HG02678 (cell line): Measurements from ENCODE around the gene USP31.

Experiments
- ATAC-seq: cut with Tn5 transposase; IDR thresholded peaks from one replicate; pipeline ENCODE4 v1.9.1; 2021; ENCODE audit warnings: mild to moderate bottlenecking, moderate library complexity; ENCODE audit not compliant: unreplicated experiment

Gene USP31

DNA sequence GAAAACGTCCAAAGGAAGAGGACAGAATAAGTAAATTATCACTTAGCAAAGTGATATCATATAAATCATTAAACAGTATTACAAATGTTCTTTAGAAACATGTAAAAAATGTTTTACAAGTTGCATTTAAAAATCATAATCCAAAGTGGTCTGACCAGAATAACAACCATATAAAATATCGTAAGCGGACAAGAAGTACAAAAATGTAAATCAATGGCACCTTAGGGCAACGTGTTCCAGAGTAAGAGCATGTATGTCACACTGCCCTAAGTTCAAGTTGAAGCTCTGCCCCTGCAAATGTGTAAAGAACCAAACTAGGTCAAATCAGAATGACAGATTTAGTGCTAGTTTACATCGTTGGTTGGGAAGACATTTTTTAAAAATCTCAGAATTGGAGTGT lies 11.4 kb downstream of the USP31 start:
- ATAC-seq, result no peak

- ATAC-seq, result no peak
Observed at GRCh38 chr16:23137256-23137655, 12.0 kb downstream of the USP31 start.

DNA sequence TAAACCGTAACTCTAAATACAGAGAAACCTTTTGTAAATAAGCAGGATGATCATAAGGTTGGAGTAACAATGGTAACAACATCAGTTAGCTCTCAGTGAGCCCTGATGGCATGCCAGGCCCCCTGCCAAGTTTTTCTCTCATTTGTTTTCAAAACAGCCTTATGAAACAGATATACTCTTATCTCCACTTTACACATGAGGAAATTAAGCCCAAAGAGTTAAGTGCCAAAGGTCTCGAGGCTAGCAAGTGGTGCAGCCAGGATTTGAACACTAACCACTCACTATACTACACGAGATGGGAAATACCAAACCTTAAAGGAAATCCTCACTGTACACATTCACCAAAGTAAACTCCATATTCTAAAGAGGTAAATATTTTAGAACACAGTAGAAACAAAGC lies 15.0 kb downstream of the USP31 start:
- ATAC-seq, result no peak

- ATAC-seq, result no peak
Observed at GRCh38 chr16:23132775-23133463, 16.3 kb downstream of the USP31 start.

DNA sequence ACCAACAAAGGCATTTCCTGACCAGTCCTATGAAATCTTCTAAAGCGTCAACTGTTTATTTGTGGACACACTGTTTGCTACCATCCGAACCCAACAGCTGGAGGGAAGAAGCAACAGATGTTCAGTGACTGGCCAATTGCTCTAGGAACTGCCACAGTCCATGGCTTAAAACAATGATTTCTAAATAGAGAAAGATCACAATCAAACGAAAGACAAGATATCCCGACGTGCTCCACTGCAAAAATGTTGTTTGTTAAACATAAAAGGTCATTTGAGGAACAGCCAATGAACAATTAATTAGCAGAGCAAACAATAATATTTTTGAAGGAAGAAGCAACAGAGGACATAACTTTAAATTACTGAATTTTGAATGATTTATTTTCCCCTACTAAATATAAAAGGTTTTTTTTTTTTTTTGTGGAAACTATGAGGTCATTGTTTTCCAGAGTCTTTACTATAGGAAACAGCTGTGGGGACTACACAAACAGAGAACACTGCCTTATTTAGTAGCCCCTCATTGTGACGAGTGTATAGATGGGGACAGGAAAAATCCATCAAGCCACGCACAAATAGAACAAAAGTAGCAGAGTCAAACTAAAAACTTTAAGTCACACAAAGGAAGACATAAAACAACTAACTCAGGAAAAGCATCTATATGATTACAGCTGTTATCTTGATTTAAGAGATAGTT lies 17.2 kb downstream of the USP31 start:
- no peak for ATAC-seq

DNA sequence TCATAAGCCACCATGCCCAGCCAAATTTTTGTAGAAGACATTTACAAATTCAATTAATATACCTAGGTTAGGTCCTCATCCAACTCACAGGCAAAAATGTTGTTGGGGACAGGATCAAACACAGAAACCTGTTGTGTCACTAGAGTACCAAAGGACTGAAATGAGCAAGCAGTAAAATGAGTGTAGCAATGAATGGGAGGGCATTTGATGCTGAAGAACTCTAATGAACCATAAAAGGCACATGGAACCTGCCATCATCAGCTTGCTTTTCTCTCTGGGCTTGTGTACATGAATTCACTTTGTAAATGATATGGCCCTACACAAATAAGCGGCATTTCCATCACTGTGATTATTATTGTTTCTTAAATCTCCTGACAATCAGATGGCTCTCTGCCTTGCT lies 17.8 kb downstream of the USP31 start:
- no peak for ATAC-seq

- no peak for ATAC-seq
Observed at GRCh38 chr16:23131036-23131435, 18.2 kb downstream of the USP31 start.

DNA sequence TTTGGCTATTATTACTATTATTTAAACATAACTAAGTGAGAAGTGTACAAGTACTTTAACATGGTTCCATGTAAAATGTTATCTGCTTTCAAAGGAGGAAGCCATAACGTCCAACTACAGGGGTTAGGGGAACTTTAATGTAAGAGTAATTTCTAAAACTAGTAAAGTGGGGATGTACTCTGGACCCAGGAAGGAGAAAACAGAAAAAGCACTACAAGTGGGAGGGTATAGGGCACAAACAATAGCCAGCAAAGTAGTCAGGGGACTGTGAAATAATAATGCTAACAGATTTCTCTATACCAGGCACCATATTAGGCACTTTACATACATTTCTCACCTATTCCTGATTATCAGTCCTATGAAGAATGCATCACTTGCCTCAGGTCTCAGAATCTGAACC lies 19.6 kb downstream of the USP31 start:
- ATAC-seq, result no peak

DNA sequence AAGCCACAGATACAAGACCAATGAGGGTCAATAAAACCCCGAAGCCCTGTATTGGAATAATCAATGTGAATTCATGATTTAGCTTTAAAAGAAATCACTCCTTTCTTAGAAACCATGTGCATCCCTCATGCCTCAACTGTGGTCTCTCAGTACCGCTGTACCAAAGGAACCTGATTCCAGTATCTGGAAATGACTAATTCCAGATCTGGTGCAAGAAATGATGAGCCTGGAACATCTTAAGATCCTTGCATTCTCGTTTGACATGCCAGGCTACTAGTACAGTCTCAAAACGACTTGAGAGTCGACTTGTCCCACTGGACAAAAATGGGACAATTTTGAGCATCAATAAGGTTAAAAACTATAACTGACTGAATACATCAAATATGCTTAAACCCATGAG lies 21.2 kb downstream of the USP31 start:
- no peak for ATAC-seq

- no peak for ATAC-seq
Observed at GRCh38 chr16:23125277-23125676, 24.0 kb downstream of the USP31 start.

GRCh38 chr16:23124315-23124714 lies 24.9 kb downstream of the USP31 start:
- no peak for ATAC-seq

- ATAC-seq, result no peak
Observed at GRCh38 chr16:23122144-23122543, 27.1 kb downstream of the USP31 start.

DNA sequence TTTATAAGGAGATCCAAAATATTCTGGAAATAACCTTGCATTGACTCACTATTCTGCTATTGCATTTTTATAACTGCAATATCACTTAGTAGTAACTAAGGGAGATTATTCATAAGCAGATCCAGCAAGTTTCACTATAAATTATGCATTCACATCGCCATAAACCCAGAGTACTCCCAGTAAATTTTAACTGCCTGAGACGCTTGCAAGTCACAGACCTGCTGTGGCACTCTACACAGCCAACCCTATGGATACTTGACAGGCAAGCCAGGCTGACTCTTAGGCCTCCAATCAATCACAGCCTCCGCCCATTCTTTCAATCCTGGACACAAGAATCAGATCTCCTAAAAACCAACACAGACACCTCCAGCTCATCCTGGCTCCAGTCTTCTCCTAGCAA lies 28.2 kb downstream of the USP31 start:
- no peak for ATAC-seq

GRCh38 chr16:23120562-23120961 lies 28.7 kb downstream of the USP31 start:
- no peak for ATAC-seq

DNA sequence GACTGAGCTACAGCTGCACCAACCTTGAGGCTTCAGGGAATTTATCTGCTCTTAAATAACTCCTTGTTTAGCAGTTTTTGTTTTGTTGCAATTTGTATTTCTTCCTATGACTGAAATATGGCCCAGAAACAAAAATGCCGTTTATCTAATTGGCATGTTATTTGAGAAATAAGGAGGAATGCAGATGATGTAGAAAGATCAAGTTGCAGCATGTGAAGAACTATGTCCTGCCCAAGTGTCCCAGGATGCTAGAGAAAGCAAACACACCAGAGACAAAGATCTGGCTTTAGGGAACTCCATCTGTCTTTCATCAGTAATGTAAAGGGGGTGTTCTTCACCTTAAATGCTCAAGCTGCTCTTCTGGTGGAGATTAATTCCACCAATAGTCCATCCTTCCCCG lies 29.7 kb downstream of the USP31 start:
- no peak for ATAC-seq

GRCh38 chr16:23114131-23114904 lies 34.9 kb downstream of the USP31 start:
- no peak for ATAC-seq

GRCh38 chr16:23113185-23113584 lies 36.1 kb downstream of the USP31 start:
- ATAC-seq, result no peak

- no peak for ATAC-seq
Observed at GRCh38 chr16:23110257-23110899, 38.9 kb downstream of the USP31 start.

- ATAC-seq, result no peak
Observed at GRCh38 chr16:23107936-23108335, 41.3 kb downstream of the USP31 start.

DNA sequence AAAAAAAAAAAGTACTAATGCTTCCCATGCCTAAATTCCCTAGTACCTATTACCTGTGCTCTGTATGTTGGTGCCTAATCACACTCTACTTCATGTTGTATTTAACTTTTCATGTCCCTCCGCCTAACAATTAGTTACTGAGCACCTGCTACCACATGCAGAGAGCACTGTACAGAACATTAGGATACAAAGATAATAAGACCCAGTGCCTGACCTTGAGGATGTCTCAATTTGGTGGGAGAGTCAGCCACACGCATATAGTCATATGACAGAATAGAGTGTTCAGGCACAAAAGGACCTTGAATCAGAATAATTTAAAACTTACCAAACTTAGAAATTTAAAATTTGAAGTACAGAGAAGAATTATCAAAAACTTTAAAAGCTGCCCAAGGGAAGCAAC lies 42.1 kb downstream of the USP31 start:
- no peak for ATAC-seq

GRCh38 chr16:23105309-23105708 lies 43.9 kb downstream of the USP31 start:
- no peak for ATAC-seq
